Mucosa of gallbladder (tissue), 1 donor: ENCODE results near the gene MAP4K4. TPM values are rescaled to one million over a fixed set of nuclear protein-coding genes. Genes with fewer than 3 reads are reported as not detected.

ENCODE experiments used
- DNase-seq: peaks from one replicate; pipeline ENCODE4 v3.0.0-alpha.2; 2020; ENCODE audit warnings: low spot score
- total RNA-seq: library from RNA; stranded (reverse); gene quantifications from one replicate; pipeline ENCODE4 v1.2.1, GENCODE V29; 2021
- donor health status: DM: no; HTN: no; CAD: no.

Gene MAP4K4
- total RNA-seq, 1 donor from 2014 or later = 50.9 TPM

DNA sequence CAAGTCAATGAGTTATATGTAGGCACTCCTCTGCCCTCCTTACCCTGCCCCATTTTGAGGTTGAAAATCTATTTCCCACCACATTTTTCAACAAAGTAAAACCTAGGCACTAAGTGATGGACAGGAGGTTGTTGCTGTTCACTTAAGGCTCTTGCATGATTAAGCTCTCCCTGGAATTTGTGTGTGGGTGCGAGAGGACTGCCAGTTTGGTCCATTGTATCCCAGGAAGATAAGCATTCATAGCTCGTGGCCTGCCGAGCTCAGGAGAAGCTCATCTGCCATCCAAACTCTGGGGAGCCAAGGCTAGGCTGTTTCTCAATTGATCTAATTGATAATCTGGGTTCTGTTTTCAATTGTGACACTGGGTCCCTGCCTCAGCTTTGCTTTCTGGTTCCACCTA is 4.7 kb upstream of the MAP4K4 start:
- DNase-seq = no peak

DNA sequence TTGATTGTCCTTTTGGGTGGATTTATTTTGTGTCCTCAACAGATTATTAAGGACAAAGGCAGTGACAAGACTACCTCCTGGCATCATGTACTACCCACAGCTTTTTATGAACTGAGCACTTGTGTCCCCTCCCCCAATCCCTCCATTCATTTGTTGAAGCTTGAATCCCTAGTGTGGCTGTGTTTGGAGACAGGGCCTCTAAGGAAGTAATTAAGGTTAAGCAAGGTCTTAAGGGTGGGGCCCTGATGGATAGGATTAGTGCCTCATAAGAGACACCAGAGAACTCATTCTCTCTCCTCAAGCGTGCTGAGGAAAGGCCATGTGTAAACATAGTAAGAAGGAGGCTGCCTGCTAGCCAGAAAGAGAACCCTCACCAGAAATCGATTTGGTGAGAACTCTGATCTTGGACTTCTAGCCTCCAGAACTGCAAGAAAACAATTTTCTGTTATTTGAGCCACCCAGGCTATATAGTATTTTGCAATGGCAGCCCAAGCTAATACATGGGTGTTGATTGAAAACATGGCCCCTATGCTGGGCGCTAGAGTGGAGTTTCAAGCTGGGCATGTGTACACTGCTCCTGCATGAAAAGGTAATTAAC is 3.4 kb upstream of the MAP4K4 start:
- DNase-seq = no peak

DNA sequence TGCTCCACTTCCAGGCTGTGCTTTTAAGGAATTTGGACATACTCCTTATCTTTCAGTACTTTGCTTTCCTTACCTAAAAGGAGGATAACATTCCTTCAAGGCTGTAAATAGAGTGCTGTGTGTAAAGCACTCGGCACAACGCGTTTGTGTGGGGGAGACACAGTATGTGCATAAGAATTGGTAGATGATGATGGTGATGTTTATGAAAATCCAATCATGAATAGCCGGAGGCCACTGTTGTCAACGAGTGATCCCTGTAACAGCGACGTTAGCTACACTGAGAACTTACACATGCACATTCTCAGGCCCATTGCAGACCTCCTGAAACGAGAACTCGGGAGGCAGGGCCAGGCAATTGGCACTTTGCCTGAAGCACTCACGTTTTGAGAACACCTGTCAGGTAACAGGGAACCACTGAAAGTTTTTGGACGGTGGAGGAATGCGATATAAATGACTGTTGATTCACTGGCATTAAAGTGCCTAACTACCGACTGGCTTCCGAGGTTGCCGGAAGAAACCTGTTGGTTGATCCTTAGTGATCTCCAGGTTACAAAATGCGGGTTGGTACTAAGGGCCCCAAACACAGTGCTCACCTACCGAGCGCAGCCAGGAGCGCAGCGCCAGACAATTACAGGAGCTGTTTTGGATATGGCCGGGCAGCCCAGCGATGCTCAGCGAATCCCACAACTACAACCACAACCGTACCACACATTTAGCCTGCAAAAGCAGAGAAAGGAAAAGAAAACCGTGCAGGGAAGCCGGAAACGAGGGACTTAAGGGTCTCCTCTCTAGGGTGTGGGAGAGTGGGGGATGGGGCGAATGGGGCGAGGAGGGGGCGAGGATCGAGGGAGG is 1.0 kb upstream of the MAP4K4 start:
- no peak for DNase-seq

DNA sequence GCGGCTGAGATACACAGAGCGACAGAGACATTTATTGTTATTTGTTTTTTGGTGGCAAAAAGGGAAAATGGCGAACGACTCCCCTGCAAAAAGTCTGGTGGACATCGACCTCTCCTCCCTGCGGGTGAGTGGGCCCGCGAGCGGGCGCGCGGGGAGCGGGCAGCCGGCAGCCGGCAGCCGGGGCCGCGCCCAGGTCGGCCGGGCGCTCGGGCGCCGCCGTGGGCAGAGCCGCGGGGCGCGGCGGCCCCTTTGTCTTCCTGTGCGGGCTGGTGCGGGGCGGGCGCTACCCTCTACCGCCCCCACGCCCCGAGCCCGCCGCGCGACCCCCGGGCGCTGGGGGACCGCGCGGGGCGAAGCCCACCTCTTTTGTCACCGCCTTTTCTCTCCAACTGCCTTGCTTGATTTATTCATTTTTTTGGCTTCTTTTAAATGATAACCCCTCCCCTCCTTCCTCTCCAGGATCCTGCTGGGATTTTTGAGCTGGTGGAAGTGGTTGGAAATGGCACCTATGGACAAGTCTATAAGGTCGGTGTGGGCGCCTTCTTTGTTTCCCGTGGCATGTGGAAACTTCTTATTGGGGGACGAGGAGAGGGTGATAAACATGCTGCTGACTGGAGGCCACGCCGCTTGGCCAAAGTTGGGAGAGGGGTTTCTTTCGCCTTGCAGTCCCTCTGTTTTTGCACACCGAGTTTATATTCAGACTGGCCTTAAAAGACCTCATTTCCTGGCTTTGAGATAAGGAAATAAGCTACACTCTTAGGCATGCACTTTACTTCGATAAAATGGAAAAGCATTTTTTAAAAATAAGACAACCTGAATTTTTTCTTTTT is 722 bp downstream of the MAP4K4 start:
- no peak for DNase-seq

DNA sequence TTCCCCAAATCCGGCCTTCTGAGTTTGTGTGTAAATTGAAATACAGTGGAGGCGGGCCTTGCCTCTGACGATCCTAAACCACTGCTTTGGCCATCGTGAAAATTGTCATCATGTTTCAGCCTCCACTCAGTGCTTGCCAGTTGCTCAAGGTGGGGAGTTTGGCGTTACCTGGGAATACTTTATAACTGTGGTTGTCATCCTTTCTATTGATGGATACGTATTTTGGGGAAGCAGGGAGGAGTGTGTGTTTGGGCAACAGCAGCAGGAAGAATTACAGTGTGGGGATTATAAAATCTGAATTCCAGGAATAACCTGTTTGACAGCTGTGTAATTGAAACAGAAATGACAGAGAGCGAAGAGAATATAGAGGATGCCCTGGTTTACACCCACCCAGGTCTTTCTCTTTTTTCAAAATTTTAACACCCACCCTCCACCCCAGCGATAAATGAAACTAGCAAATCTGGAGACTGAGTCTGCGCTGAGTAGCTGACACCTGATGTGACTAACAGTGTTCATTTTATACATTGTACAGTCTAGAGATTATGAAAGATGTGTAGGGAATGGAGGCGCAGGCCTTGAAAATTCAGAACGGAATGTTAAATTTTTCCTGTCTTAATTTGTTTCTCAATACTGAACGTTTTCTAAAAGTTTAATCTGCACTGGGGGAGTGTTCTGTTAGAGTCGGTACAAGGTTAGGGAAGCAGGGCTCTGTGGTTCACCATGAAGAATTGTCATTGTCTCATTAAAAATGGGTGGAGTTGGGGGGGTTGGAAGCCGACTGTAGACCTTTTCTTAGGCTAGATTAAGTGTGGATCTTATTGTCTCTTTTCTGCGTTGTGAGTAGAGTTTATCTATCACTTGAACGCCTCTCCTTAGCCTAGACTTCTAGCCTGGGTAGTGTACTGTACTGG is 1.6 kb downstream of the MAP4K4 start:
- DNase-seq = no peak

DNA sequence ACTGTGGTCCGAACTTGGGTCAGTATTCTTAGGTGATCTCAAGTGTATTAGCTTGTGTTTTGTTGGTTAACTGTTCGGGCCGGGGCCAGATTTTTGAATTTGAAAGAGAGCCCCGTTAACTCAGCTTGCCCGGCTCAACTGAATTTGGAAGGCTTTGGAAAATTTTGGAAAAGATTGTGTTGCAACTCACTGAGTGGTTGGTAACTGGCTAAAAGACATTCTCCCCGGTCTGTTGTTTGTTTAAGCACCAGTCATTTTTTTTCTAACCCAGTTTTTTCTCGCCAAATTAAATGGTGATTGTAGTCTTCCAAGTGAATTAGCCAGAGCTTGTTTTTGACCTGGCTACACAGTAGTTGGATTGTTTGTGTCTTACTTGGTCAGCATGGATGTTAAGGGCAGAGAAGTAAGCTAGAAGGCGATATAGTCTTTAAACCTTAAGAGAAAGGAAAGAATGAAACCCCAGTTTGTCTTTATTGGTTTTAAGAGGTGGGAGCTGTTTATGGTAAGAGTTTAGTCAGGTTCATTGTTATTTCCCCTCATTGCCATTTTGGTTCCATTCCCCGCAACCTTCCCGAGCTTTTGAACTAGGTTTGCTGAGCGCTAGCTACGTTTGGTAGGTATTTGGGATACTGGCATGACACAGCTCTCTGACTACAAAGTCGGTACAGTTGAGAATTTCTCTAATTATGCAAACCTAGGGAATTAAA is 2.4 kb downstream of the MAP4K4 start:
- DNase-seq = no peak

DNA sequence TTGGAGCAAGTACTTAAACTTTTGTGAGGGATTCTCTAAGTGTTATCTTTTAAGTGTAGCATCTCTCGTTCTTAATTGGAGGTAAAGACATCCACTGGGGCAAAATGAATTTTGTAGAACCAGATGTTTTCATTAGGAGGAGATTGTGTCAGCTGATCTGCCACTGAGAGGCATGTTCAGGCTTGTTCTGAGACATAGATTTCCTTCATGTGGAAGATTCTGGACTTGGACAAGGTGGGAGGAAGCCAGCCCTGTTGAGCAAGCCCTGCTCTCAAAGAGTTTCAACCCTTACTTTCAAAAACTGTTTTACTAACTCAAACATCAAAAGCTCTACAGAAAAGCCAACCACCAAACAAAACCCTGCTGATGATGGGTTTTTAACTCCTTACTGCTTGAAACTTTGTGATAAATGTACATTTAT is 6.5 kb downstream of the MAP4K4 start:
- DNase-seq = no peak

DNA sequence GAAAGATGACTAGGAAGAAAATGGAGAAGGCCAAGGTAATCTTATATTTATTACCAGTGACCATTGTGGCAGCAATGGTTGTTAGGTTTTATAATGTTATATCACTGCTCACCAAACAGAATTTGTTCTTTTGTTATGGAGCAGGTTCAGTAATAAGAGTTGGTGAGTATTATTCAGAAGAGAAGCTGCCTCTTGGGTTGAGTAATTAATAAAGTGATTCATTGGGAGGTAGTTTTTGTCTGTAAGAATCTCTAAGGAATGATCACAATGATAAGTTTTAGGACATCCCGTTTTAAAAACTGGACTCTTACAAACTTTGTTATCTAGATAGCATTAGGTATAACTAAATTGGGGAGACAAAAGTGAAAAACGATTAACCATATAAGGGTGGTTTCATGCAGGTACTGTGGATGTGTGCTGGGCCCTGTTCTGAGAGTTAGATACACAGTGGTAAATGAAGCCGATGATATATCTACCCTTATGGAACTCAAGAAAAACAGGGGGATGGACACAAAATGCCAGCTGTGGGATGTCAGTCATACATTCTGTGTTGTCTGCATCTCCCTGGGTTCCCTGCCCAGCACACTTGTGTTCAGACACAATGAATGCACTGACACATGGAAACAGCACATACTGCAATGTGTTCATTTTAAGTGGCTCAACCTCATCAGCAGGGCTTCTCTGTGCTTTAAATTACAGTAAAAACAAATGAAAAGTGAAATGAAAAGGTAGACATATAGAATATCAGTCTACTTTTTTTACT is 7.5 kb downstream of the MAP4K4 start:
- DNase-seq = no peak

DNA sequence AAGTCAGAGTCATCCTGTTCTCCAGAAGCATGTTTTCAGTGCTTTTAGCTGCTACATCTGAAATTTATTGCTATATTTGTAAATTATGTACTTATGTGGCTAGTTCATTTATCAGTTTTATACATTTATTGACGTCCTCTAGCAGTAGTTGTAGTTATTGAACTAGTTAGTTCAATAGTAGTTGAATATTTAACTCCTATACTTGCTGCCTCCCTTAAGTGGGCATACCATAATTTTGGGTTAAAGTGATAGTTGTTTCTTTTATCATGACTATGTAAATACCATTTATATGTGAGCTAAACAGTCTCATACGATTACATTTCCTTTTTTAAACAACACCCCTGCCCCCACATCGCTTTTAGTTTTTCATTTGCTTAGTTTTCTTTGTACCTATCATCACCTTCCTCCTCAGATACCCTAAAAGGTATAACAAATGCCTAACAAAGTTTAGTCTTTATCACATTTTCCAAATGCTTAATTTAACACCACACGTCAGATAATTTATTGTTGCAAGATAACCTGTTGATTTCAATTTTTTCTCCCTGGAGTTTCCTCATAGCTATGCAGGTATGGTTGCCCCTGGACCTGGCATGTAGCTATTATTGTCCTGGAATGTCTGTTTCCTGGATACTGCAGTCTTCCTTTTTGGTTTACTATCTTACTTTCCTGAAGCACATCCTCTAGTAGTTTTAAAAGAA is 8.8 kb downstream of the MAP4K4 start:
- DNase-seq = no peak

DNA sequence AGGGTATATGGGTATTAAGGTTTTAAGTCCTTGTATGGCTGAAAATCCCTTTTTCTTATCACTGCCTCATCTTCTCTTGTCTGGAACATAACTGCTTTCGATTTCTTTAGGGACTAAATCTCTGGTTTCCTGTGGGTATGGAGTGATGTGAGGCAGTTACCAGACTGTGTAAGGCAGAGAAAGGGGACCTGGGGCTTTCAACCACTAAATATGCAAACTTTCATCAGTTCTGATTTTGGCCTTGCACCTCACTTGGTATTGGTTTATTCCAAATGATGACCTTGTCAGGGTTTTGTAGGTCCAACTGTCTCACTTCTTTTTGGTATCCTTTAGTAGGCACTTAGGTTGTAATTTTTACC is 9.3 kb downstream of the MAP4K4 start:
- no peak for DNase-seq

DNA sequence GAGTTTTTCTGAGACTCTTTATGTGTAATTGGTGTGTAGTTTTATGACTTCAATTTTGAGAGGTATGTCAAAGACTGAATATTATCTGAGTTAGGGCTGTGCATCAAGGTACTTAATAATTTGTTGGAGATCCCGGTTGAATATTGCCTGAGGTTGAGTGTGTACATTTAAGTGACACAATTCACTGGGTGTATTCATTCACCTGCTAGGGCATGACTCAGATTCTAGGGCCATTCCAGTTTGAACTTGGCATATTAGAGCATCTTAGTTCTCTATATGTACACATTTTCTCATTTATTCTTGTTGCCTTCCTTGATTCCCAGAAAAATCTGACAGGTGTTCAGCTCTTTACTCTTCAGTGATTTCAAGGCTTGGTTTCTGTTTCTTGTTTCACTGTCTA is 12.5 kb downstream of the MAP4K4 start:
- no peak for DNase-seq

DNA sequence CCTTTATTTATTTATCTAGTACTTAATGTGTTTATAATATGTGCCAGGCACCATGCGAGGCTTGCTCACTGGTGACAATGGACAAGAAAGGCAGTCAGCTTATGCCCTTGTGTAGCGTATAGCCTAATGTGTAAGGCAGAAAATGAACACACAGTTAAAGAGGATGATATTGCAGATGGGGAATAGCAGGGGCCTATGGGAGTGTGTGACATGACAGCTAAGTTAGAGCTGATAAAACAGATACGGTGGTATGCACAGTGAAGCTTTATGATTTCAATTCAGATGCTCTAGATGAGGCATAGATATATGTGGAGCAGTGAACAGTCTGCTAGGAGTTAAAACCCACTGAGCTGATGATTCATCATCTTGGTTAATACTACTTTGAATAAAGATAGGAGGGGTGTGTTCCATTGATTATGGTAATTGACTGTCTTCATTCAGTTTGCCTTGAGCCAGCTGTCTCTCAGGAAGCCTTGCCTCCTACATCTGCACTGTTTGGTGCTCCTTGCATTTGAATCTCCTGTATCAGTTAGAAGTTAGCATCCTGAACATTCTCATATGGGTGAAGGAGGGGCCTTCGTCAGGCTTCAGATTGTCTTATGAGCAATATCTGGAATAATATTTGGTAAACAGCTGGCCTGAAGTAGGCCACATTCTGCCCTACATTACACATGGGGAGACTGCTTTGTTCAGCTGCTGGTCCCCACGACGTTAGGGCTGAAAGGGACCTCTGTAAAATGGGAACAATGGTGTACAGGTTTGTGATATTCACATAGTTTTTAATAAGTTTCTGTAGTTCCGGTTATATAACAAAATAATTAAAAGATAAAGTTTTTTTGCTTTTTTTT is 13.2 kb downstream of the MAP4K4 start:
- no peak for DNase-seq

DNA sequence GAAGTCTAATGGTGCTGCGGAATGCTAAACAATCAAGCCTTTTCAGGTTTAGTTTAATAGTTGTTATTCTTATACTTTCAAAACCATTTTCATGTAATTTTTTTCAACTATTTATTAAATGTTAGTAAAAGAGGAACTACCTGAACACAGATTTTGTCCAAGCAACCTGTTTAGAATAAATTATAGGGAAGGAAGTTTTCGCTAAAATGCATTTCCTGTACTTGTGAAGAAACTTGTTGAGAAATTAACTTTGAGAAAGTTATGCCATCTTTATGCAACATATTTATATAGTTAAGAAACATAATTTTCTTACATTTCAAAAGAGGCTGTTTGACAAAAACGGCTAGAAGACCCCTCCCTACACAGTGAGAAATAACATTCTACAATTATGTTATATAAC is 16.6 kb downstream of the MAP4K4 start:
- no peak for DNase-seq

DNA sequence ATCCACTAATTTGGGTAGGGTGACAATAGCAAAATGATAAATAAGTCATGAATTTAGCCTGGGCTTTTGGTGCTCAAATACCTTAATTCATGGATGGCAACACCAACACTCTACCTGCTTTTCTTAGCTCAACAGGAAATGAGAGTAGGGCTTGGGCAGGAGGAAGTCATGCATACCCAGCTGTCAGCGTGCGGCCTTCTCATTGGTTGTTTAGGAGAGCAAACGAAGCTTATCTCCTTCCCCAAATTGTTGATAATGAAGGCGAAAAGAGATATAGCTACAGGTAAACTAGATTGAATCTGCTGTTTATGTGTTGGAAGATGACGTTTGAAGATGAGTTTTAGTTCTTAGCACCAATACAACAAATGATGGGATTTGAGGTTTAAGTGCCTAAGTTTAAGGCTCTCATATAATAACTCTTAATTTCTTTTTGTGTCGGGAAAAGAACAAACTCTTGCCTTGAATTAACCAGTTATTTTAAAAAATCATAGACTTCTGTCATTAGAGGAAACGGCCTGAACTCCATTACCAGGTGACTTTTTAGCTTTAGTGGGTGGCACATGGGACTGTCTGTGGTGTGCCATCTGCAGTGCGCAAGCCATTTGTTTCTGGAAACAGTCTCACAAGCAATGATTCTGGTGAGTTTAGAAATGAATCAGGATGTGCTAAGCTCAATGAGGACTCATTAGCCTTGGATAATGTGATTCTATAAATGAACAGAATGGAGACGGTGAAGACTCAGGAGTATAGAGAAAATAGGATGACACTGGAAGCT is 19.8 kb downstream of the MAP4K4 start:
- no peak for DNase-seq

DNA sequence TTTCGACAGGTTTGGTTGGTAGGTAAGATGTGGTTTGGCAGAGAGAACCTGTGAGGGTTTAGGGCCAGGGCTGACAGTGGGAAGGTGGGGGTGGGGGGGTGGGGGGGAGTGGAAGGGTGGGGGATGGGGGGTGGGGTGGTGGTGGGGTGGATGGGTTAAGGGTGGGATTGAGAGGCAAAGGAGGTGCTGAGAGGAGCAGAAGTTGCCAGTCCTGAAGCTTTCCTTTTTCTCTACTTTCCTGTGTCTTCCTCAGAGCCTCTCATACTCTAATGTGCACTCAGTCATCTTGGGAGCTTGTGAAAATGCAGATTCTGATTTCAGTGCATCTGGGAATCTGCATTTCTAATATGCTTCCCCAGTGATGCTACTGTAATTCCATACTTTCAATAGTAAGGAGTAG is 21.0 kb downstream of the MAP4K4 start:
- DNase-seq = no peak

DNA sequence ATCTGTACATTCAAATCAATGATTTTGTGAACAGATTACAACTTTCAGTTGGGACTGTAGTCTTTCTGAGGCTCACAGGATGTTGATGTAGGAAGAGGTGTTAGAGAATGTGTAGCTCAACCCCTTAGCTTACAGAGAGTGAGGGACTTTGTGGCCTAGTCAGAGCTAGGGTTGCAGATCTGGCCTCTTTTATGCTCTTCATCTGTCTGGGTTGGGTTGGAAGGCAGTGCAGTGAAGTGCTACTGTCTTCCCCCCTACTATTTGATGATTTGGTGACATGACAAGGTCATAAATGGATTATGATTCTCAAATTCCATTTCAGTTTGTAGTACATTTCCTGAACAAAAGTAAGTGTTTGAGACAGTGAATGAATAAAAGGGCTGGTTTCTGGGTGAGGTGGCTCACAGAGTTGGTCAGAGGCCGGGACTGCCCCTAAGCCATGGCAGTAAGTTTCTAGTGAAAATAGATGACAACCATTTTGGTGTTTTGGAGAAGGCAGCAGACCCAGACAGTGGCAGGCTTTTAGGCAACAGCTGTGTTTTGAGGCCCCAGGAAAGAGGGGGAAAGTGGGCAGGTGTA is 21.6 kb downstream of the MAP4K4 start:
- DNase-seq = no peak

DNA sequence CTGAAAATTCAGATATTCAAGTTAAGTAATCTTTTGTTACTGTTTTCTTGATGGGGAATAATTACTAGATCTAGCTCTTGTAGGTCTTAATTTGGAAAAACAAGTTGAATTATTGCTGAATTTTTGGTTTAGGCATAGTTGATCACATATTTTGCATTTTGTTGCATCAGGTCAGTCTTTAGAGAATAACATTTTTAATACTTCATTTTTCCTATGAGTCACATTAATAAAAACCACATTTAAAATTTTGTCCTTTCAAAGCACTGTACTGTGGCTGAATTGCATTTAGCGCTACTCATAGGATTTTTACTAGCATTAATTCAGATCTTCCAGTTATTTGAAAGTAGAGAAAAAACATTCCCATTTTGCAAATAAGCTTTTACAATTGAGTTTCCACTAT is 23.2 kb downstream of the MAP4K4 start:
- DNase-seq = no peak

DNA sequence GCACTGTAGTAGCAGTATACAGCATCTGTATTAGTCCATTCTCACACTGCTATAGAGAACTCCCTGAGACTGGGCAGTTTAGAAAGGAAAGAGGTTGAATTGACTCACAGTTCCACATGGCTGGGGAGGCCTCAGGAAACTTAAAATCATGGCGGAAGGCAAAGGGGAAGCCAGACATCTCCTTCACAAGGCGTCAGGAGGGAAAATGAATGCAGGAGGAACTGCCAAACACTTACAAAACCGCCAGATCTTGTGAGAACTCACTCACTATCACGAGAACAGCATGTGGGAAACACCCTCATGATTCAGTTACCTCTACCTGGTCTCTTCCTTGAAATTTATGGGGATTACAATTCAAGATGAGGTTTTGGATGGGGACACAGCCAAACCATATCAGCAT is 25.4 kb downstream of the MAP4K4 start:
- DNase-seq = no peak
